WTC11 (cell line): ENCODE results near the gene COL5A1.

ENCODE experiments used
- CTCF ChIP-seq: fragments of 200-600 bp; IDR thresholded peaks from 2 replicates; pipeline ENCODE4 v1.8.0; 2022; ENCODE audit warnings: antibody characterized with exemption
- ELF4 ChIP-seq: sonication (generic); formaldehyde crosslinking; IDR thresholded peaks from 2 replicates; pipeline ENCODE4 v1.8.1; 2022; ENCODE audit warnings: low read depth, mild to moderate bottlenecking, moderate library complexity, missing genetic modification reagents
- HMGA2 ChIP-seq: fragments of 250-450 bp; sonication (Bioruptor Pico); IDR thresholded peaks from 2 replicates; pipeline ENCODE4 v1.4.0; 2021; ENCODE audit warnings: mild to moderate bottlenecking, moderate library complexity
- SMAD3 ChIP-seq: sonication (generic); formaldehyde crosslinking; IDR thresholded peaks from 2 replicates; pipeline ENCODE4 v1.8.0; 2022; ENCODE audit warnings: missing genetic modification reagents, mild to moderate bottlenecking, borderline replicate concordance

DNA sequence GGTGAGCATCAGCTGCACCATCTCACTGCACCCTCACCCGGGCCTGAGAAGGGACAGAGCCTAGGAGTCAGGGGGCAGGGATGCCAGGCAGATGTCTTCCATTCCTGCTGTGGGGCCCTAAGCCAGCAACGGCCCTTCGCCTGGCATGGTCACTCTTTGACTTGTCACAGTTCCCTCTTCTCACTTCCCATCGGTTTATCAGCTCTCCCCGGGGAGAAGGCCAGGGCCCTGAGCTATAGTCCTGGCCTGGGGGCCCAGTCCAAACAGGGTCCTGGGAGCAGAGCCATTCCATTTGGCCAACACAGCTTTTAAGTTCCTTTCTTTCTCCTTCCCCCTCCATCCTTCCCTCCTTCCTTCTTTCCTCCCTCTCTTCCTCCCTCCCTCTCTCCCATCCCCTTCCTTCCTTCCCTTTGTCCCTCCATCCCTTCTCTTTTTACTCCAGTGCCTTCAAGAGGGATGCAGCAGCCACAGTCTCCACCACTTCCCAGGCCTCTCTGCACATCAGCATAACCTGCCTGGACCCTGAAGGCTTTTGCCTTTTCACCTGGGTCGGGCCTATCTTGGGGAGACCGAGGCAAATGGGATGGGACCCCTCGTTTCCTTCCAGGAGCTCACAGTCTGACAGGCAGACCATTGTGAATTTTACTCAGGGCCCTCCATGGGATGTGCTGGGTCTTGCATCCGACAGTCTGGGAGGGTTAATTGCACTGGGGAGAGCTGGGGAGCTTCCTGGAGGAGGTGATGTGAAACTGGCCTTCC, 4.2 kb downstream of the COL5A1 start:
- TF ChIP-seq HMGA2 (CRISPR knock-in tag) = no peak
- no peak for TF ChIP-seq CTCF
- no peak for TF ChIP-seq ELF4
- TF ChIP-seq SMAD3 (CRISPR knock-in tag) = no peak
